Raji (cell line): ENCODE data around the gene LHX1.

Experiments used
- POLR2A ChIP-seq: IDR thresholded peaks from 2 replicates; pipeline ENCODE4 v1.6.1; 2011; ENCODE audit warnings: low read depth, low read length, control low read depth; ENCODE audit not compliant: insufficient read depth

LHX1 gene

DNA sequence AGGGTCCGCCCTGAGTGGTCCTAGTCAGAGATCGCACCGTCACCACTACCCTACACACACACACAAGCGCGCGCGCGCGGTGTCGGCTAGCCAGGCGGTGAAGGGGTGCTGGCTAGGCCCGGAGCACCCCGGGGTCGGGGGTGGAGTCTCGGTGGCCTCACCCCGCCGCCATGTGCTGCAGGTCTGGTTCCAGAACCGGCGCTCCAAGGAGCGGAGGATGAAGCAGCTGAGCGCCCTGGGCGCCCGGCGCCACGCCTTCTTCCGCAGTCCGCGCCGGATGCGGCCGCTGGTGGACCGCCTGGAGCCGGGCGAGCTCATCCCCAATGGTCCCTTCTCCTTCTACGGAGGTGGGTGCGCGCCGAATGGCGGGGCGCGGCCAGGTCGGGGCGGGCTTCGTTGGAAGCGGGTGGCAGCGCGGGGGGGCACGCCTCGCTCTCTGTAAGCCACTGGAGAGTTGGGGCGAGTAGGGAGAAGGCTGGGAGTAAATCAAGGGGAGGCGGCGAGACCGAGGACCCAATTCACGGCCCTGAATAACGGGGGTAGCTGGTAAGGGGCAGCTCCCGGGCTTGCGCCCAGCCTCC lies 4.8 kb downstream of the LHX1 start:
- no peak for TF ChIP-seq POLR2A

DNA sequence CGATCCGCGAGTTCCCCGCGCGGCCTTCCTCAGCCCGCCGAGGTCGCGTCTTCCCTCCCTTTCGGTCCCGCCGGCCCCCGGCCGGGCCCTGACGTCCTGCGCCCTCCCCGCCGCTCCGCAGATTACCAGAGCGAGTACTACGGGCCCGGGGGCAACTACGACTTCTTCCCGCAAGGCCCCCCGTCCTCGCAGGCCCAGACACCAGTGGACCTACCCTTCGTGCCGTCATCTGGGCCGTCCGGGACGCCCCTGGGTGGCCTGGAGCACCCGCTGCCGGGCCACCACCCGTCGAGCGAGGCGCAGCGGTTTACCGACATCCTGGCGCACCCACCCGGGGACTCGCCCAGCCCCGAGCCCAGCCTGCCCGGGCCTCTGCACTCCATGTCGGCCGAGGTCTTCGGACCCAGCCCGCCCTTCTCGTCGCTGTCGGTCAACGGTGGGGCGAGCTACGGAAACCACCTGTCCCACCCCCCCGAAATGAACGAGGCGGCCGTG lies 5.4 kb downstream of the LHX1 start:
- no peak for TF ChIP-seq POLR2A

DNA sequence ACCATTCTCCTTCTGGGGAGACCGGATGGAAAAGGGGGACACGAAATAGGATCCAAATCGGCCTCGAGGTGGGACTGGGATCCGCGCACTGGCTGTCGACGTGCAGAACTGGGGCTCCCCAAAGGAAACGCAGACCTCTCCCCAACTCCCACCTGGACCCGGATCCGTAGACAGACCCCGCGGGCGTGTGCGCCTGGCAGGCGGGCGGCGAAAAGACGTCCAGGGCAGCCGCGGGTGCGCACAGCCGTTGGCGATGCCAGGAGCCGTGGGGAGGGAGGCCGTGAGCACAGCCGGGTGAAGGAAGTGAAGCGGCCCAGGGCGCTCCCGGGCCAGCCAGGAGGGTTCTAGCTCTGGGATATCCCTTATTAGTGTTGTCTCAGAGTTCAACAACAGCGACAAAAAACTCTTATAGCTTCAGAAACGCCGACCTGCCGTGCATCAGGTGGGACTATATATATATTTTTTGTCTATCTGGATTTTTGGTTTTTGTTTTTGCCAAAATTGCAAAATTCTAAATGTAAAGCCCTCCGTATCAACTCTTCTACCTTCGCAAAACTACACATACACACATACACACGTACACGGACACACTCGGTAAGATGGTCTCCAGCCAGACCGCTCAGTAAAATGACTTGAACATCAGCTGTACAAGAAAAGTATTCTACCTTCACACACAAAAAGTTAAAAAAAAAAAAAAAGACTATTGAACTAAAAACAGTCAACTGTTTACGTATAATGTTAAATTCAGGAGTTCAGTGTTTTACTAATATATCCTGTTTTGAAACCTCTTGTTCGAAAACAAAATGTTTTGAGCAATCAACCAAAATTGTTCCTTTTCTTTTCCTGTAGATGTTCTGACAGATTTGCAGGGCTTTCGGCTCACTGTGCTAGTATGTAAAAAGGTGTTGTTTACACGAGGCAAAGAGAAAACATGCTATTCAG lies 6.2 kb downstream of the LHX1 start:
- TF ChIP-seq POLR2A = no peak

DNA sequence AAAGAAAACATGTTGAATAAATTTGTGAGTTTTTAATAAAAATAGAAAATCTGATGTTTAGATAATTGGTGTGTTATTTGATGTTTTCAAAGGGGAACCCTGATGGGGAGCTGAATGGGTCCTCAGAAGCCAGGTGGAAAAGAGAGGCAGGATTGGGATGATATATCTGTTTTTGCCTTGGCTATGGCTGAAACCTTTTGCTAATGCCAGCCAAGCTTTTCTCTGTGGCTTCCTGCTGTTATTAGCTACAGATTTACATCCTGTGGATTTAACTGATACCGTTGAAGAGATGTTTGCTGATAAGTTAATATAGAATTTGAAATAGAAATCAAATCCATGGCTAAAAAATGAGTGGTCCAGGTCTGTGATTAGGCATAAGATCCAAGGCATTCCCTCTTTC lies 7.3 kb downstream of the LHX1 start:
- no peak for TF ChIP-seq POLR2A

DNA sequence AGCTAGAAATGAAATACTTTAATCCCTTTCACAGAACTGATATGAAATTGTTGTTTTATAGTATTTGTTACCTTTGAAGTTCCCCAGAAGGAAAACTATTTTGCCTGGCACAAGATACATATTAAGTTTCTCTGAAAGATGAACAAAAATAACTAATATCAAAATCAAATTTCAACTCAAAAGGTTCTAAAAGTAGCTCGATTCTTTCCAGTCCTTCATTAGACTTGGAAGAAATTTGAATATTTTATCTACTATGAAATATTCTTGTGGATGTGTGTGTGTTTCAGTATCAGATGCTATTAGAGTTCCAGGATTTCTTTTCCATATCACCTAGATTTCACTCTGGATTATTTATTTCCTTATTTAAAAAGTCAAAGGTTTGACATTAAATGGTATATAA lies 7.9 kb downstream of the LHX1 start:
- no peak for TF ChIP-seq POLR2A

DNA sequence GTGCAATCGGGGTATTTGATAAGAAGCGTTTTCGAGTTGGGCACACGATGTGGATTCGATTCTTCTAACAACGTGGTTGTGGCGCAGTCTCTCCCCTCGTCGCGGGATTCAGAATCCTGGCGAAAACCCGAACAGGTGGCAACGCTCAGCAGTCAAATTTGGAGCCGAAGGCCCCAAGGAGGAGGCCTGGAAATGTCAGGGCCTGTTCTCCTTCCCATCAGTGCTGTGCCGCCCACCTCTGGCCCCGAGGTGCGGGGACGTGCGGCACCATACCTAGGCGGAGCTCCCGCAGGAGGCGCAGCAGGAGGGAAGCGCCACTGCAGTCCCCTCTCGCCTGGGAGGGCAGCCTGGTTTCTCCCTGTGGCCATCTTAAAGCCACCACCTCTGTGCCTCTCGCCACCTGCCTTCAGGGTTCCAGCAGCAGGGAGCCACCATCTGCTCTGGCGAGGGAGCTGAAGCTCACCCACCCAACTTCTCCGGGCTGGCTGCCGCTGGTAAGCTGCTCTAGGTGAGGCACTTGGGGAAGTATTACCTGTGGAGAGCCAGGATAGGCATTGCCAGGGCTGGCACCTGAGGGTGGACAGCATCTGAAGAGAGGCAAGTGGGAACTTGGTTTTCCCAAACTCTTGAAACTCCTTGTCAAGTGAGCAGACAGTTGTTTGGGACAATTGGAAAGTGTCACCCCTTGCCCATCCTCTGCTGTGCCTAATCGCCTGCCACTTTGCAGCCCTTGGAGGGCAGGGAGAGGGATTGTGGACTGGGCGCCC lies 8.9 kb downstream of the LHX1 start:
- no peak for TF ChIP-seq POLR2A

DNA sequence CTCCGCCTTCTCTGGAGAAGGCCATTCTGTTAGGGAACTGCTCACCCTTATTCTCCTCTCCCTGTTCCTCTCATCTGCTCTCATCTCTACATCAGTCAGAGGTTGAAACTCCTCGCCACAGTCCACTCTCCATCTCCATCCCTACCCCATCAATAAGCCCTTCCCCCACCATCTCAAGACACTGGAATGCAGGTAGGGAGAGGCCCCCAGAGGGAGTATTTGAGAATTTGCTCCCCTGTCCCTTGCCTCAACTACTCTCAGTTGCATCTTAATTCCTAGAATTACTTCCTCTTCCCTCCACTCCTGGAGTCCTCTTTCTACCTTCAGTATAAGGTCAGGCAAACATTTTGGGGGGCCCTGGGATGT lies 9.4 kb downstream of the LHX1 start:
- no peak for TF ChIP-seq POLR2A

DNA sequence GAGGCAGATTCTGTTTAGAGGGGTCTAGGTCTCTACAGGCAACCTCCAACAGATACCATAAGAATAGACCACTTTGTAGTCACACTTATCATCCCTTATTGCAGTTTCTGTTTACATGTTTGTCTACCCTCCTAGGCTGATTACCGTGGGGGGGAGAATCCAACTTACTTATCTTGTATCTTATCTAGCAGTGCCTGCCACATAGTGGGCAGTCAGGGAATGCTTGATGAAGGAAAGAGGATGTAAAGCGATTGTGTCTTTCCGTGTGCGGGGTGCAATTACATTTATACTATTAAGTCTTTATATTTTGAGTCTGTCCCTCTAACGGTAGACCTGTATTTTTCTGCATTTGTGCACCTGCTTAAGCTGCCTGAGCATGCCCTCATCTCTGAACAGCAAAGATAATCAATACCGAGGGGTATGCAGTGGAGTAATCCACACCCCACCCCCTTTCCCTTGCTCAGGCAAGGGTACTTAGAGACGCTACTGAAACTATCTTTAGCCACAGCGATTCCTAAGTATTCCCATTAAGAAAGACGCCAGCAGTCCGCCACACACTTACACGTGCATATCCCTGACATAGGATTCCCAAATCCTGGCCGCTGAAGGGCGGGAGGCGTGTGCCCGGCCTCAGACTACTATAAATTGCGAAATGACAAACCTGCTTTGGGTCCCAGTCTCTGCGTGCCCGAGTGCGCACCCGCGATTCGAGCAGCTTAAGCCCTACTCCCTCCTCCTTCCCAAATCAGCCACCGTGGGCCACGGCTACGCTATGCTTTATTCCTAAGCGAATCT lies 10.8 kb downstream of the LHX1 start:
- no peak for TF ChIP-seq POLR2A

DNA sequence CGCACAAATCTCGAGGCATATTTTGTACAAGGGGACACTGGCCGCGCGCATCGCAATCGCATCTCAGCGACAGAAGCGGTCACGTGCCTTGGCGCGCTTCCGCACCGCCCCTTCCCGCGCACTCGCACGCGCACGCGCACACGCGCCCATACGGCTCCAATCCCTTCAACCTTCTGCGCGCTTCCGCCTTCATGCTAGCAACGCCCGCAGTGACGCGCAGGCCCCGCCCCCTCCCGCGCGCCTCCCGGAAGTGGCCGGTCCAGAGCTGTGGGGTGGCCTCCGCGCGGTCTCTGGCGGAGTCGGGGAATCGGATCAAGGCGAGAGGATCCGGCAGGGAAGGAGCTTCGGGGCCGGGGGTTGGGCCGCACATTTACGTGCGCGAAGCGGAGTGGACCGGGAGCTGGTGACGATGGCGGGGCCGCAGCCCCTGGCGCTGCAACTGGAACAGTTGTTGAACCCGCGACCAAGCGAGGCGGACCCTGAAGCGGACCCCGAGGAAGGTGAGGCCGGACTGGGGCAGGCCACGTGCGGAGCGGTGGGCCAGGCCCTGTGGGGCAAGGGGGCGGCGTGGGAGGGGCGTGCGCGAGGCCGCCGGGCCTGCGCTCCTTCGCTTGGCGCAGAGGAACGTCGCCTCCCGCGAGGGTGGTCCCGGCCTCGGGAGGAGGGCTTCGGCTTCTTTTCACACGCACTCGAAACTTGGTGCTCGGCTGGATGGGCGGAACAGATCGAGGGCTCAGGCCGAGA lies 11.6 kb downstream of the LHX1 start, which contains the start of gene AATF:
Gene AATF, plus strand, starts transcription at position 238 of the 744 bp plus-strand sequence. Its CDS starts 172 bp downstream, at position 410.
- TF ChIP-seq POLR2A = peak; percentile 86

DNA sequence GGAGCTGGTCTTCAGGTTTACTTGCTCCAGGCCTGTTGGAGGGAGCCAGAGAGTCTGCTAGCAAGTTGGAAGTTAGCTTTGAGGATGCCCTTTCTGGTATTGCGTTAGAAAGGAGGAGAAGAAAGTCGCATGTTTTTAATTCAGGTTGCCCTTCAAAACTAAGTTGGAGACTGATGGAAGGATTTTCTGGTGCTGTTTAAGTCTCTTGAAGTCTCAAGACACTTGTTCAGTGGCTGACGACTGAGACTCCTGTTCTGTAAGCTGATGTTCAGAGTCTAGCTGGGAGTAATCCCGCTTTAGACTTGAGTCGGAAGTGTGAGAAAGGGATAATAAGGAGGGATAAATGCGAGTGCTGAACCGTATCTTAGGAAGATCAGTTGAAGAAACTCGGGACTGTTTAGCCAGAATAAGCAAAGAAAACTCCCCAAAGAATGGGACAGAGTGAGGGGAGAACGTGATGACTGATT lies 12.2 kb downstream of the LHX1 start:
- TF ChIP-seq POLR2A = no peak

DNA sequence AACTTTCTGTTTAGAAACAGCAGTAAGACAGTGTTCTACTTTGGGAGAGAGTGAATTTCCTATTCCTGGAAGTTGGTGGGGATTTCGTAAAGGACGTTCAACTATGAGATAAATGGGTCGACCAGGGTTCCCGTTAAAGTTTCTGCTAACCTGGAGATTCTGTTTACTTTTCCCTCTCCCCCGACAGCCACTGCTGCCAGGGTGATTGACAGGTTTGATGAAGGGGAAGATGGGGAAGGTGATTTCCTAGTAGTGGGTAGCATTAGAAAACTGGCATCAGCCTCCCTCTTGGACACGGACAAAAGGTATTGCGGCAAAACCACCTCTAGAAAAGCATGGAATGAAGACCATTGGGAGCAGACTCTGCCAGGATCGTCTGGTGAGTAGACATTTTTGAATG lies 12.8 kb downstream of the LHX1 start:
- TF ChIP-seq POLR2A = no peak

DNA sequence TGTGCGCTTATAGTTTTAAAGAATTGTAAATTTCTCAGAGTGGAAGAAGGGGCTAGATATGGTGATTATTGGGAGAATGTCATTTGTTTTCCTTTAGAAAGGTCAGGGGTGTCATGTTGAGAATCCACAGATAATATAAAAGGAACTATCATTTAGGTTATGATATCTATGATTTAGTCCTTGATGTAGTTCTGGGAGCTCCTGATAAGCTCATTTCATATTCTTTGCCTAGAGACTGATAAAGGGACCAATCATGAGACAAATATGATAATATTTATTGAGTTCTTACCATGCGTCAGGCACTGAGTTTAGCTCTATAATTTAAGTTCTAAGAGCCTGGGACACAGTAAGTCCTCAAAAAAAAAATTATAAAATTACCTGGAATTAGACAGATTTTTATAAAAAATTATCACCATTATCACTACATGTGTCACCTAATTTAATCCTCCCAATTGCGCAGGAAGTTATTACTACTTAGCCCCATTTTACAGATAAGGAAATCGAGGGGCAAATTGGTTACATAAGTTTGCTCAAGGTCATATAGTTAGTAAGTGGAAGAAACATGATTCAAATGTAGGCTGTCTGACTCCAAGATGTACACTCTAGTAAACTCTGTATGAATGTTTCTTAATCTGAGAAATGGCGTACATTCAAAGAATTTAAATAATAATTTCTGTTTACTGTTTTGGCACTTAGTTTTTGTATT lies 14.0 kb downstream of the LHX1 start:
- no peak for TF ChIP-seq POLR2A

DNA sequence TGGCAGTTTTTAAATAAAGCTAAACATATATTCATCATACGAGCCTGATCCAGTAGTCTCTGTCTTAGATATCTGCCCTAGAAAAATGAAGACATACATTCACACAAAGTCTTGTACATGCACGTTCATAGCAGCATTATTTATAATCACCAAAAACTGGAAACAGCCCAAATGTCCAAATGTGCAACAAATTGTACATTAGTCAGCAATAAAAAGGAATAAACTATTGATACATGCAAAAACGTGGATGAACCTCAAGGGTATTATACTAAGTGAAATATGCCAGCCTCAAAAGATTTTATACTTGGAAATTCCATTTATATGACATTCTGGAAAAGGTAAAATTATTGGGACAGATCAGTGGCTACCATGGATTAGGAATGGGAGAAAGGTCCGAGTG lies 34.2 kb downstream of the LHX1 start:
- no peak for TF ChIP-seq POLR2A

DNA sequence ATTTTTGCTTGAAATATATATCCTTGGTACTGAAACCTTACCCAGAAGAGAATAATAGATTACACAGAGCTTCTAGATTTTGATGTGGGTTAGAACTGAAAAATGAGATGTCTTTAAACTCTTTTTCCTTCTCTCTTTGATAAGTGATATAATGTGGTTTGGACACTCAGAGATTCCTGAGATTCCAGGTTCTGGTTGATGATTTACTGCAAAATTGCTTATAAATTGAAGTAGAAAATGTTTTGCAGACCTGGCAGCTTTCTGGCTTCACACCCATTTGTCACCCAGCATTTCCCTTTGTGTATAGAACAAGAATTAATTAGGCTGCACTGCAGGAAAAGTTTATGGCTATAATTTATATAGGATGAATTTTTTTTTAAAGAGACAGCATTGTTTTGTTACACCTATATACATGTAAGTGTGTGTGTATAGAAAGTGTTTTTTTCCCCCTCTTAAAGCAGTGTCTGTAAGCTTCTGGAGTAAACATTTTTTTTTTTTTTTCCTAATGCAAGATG lies 35.0 kb downstream of the LHX1 start:
- TF ChIP-seq POLR2A = no peak

DNA sequence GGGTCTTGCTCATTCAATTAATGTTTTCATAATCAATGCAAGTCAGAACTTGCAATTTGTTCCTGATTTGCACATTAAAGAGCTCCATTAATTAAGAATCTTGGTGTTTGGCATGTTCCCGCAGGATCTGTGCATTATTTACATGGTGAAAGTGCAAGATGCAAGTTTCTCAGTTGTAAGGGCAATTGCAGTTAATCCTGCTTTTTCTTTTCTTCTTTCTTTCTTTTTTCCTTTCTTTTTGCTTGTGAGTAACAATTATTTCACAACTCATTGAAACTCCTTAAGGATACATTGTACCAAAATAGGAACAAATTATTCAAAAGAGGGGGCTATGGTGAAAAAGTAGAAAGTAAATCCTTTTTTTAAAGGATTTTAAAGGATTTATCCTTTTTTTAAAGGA lies 35.6 kb downstream of the LHX1 start:
- no peak for TF ChIP-seq POLR2A
